ENCODE data around the gene CDO1. TPM values are rescaled to one million over a fixed set of nuclear protein-coding genes. Genes with fewer than 3 reads are reported as not detected.
"Not testable (repeated sequence)": the region's sequence is repeated elsewhere in the genome, so short reads cannot be mapped to it uniquely, and the experiment has no call there.

Gene CDO1
- total RNA-seq, 2 experiments from 2014 or later, result not detected

DNA sequence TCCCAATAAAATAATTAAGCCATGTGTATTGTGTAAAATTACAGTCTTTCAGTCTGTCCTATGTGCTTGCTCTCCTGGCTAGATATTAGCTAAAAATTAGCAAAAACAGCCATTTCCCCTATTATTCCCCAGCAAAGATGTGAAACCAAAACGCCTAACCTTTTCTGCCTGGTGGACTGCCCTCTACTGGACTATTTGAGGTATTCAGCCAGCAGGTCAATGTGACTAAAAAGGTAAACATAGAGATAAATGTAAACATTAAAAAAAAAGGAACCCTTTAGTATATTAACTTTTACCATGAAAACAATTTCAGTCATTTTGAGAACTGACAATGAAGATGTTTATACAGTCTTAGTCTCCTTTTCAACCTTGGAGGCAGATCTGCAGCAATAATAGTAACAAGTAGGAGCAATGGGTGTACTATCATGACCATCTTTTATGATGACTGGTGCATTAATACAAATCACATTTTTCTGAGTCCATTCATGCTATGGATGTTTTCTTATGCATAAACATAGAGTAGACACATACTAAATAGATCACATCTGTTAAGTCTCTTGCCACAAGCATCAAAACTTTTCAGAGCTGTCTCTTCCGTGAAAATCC, 14.8 kb upstream of the CDO1 start:
- ChIA-PET CTCF (ENCODE audit: unreplicated experiment) (no interaction called here), POLR2A (interaction anchor here (0.7 to 1.0 kb wide), 2 partner anchors 11 to 17 kb away, joined by 4 to 5 read pairs; no protein-coding TSS in a partner anchor)
- Histone ChIP-seq H2AFZ (ENCODE audit: low read length) (no peak overlapping the region), H3K36me3 (ENCODE audit: insufficient read depth, low read length) (peaks cover 89% of the 10 kb centered on the region), H4K20me1 (ENCODE audit: insufficient read depth, low read length) (peaks cover 13% of the 10 kb centered on the region; the same call in 1 of the 2 replicates), H3K27ac (ENCODE audit: low read depth, low read length, poor library complexity, severe bottlenecking) (no peak overlapping the region), H3K4me1 (ENCODE audit: insufficient read depth, low read length, poor library complexity, severe bottlenecking) (no peaks in the 10 kb centered on the region), H3K79me2 (ENCODE audit: insufficient read depth, low read depth, low read length) (peaks cover 12% of the 10 kb centered on the region; the same call in 1 of the 2 replicates), H3K9me3 (ENCODE audit: low read length) (no peaks in the 10 kb centered on the region), H3K4me3 (ENCODE audit: low read depth, low read length, poor library complexity, severe bottlenecking) (no peak overlapping the region), H3K4me2 (ENCODE audit: low read length) (no peak overlapping the region), H3K9me2 (ENCODE audit: insufficient read depth, low read length) (no peaks in the 10 kb centered on the region)
- intact Hi-C loops (cut with micrococcal nuclease; ENCODE audit: unreplicated experiment), result no loop called here
- TF ChIP-seq EZH2phosphoT487 (IDR thresholded peaks at IDR 0.05; ENCODE audit: borderline replicate concordance, low read depth, low read length), result no peak
- TF ChIP-seq, protein P1, sequence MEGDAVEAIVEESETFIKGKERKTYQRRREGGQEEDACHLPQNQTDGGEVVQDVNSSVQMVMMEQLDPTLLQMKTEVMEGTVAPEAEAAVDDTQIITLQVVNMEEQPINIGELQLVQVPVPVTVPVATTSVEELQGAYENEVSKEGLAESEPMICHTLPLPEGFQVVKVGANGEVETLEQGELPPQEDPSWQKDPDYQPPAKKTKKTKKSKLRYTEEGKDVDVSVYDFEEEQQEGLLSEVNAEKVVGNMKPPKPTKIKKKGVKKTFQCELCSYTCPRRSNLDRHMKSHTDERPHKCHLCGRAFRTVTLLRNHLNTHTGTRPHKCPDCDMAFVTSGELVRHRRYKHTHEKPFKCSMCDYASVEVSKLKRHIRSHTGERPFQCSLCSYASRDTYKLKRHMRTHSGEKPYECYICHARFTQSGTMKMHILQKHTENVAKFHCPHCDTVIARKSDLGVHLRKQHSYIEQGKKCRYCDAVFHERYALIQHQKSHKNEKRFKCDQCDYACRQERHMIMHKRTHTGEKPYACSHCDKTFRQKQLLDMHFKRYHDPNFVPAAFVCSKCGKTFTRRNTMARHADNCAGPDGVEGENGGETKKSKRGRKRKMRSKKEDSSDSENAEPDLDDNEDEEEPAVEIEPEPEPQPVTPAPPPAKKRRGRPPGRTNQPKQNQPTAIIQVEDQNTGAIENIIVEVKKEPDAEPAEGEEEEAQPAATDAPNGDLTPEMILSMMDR (conservative IDR thresholded peaks at IDR 0.05; ENCODE audit: low read length), result peak; percentile 94
- no TSS peak for BruUV-seq (replicated peaks)
- DNase-seq (ENCODE audit: low spot score), result peak; percentile 48

DNA sequence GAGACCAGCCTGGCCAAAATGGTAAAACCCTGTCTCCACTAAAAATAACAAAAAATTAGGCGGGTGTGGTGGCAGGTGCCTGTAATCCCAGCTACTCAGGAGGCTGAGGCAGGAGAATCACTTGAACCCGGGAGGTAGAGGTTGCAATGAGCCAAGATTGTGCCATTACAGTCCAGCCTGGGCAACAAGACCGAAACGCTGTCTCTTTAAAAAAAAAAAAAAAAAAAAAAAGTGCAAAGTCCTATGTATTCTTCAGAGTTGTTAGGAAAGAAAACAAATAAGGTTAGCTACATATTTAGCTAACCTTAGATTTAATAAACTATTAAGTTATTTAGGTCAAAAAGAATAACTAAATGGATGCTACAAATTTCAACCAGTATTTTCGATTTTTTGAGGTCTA, 13.5 kb upstream of the CDO1 start:
- no peak for DNase-seq (ENCODE audit: low spot score)
- no peak overlapping the region for H2AFZ ChIP-seq (ENCODE audit: low read length)
- H4K20me1 ChIP-seq (ENCODE audit: insufficient read depth, low read length), result peaks cover 13% of the 10 kb centered on the region; the same call in 1 of the 2 replicates
- H3K4me1 ChIP-seq (ENCODE audit: insufficient read depth, low read length, poor library complexity, severe bottlenecking), result no peaks in the 10 kb centered on the region
- no peaks in the 10 kb centered on the region for H3K9me3 ChIP-seq (ENCODE audit: low read length)
- CTCF ChIA-PET (ENCODE audit: unreplicated experiment), result no interaction called here
- TF ChIP-seq EZH2phosphoT487 (IDR thresholded peaks at IDR 0.05; ENCODE audit: borderline replicate concordance, low read depth, low read length), result no peak
- TF ChIP-seq, protein P1 (conservative IDR thresholded peaks at IDR 0.05; ENCODE audit: low read length), result no peak
- no peak overlapping the region for H3K27ac ChIP-seq (ENCODE audit: low read depth, low read length, poor library complexity, severe bottlenecking)
- H3K4me2 ChIP-seq (ENCODE audit: low read length), result no peak overlapping the region
- H3K4me3 ChIP-seq (ENCODE audit: low read depth, low read length, poor library complexity, severe bottlenecking), result no peak overlapping the region
- BruUV-seq (replicated peaks), result no TSS peak
- no peaks in the 10 kb centered on the region for H3K9me2 ChIP-seq (ENCODE audit: insufficient read depth, low read length)
- intact Hi-C loops (cut with micrococcal nuclease; ENCODE audit: unreplicated experiment), result no loop called here
- POLR2A ChIA-PET, result interaction anchor here (0.7 kb wide), 2 partner anchors 14 to 699 kb away, joined by 3 to 6 read pairs; no protein-coding TSS in a partner anchor
- H3K36me3 ChIP-seq (ENCODE audit: insufficient read depth, low read length), result peaks cover 76% of the 10 kb centered on the region
- H3K79me2 ChIP-seq (ENCODE audit: insufficient read depth, low read depth, low read length), result peaks cover 7% of the 10 kb centered on the region; the same call in 1 of the 2 replicates

DNA sequence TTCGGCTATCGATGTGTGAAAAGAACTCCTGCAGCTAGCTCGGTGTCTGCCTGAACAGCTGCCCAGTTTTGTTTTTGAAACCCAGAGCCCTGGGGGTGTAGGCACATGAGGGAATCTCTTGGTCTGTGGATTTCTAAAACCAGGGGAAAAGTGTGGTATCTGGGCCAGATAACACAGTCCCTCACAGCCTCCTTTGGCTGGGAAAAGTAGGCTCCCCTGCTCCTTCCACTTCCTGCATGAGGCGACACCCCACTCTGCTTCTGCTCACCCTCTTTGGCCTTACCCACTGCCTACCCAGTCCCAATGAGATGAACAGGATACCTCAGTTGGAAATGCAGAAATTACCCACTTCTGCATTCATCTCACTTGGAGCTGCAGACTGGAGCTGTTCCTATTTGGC, 9.5 kb upstream of the CDO1 start:
- ChIA-PET POLR2A (interaction anchor here (0.6 to 1.4 kb wide), 4 partner anchors 10 to 495 kb away, joined by 3 to 6 read pairs (median 4); no protein-coding TSS in a partner anchor), CTCF (ENCODE audit: unreplicated experiment) (no interaction called here)
- Histone ChIP-seq H3K4me3 (ENCODE audit: low read depth, low read length, poor library complexity, severe bottlenecking) (no peak overlapping the region), H3K4me1 (ENCODE audit: insufficient read depth, low read length, poor library complexity, severe bottlenecking) (no peaks in the 10 kb centered on the region), H3K36me3 (ENCODE audit: insufficient read depth, low read length) (peaks cover 36% of the 10 kb centered on the region), H3K9me3 (ENCODE audit: low read length) (no peaks in the 10 kb centered on the region), H2AFZ (ENCODE audit: low read length) (no peak overlapping the region), H3K4me2 (ENCODE audit: low read length) (no peak overlapping the region), H3K9me2 (ENCODE audit: insufficient read depth, low read length) (no peaks in the 10 kb centered on the region), H4K20me1 (ENCODE audit: insufficient read depth, low read length) (no peaks in the 10 kb centered on the region), H3K27ac (ENCODE audit: low read depth, low read length, poor library complexity, severe bottlenecking) (no peak overlapping the region), H3K79me2 (ENCODE audit: insufficient read depth, low read depth, low read length) (peaks cover 6% of the 10 kb centered on the region; the same call in 1 of the 2 replicates)
- DNase-seq (ENCODE audit: low spot score), result no peak
- intact Hi-C loops (cut with micrococcal nuclease; ENCODE audit: unreplicated experiment), result no loop called here
- TF ChIP-seq EZH2phosphoT487 (IDR thresholded peaks at IDR 0.05; ENCODE audit: borderline replicate concordance, low read depth, low read length), result no peak
- TF ChIP-seq, protein P1 (conservative IDR thresholded peaks at IDR 0.05; ENCODE audit: low read length), result no peak
- BruUV-seq (replicated peaks), result no TSS peak

DNA sequence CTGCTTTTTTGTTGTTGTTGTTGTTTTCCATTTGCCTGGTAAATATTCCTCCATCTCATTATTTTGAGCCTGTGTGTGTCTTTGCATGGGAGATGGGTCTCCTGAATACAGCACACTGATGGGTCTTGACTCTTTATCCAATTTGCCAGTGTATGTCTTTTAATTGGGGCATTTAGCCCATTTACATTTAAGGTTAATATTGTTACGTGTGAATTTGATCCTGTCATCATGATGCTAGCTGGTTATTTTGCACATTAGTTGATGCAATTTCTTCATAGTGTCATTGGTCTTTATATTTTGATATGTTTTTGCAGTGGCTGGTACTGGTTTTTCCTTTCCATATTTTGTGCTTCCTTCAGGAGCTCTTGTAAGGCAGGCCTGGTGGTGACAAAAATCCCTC, 8.5 kb upstream of the CDO1 start:
- DNase-seq (ENCODE audit: low spot score); POLR2A ChIA-PET; H4K20me1 ChIP-seq (ENCODE audit: insufficient read depth, low read length); H3K4me1 ChIP-seq (ENCODE audit: insufficient read depth, low read length, poor library complexity, severe bottlenecking); CTCF ChIA-PET (ENCODE audit: unreplicated experiment); H3K4me2 ChIP-seq (ENCODE audit: low read length); intact Hi-C loops (cut with micrococcal nuclease; ENCODE audit: unreplicated experiment); H3K9me2 ChIP-seq (ENCODE audit: insufficient read depth, low read length); H3K9me3 ChIP-seq (ENCODE audit: low read length); BruUV-seq (replicated peaks); H3K4me3 ChIP-seq (ENCODE audit: low read depth, low read length, poor library complexity, severe bottlenecking); H2AFZ ChIP-seq (ENCODE audit: low read length); H3K27ac ChIP-seq (ENCODE audit: low read depth, low read length, poor library complexity, severe bottlenecking); H3K79me2 ChIP-seq (ENCODE audit: insufficient read depth, low read depth, low read length): not testable (repeated sequence)
- peaks cover 27% of the 10 kb centered on the region for H3K36me3 ChIP-seq (ENCODE audit: insufficient read depth, low read length)

Measured in OCI-LY7 (cell line).